HG03095 (cell line): ENCODE results near the gene BMPR1B.

Source experiments
- ATAC-seq: cut with Tn5 transposase; IDR thresholded peaks from one replicate; pipeline ENCODE4 v1.9.1; 2021; ENCODE audit warnings: moderate library complexity; ENCODE audit not compliant: unreplicated experiment

The BMPR1B gene

DNA sequence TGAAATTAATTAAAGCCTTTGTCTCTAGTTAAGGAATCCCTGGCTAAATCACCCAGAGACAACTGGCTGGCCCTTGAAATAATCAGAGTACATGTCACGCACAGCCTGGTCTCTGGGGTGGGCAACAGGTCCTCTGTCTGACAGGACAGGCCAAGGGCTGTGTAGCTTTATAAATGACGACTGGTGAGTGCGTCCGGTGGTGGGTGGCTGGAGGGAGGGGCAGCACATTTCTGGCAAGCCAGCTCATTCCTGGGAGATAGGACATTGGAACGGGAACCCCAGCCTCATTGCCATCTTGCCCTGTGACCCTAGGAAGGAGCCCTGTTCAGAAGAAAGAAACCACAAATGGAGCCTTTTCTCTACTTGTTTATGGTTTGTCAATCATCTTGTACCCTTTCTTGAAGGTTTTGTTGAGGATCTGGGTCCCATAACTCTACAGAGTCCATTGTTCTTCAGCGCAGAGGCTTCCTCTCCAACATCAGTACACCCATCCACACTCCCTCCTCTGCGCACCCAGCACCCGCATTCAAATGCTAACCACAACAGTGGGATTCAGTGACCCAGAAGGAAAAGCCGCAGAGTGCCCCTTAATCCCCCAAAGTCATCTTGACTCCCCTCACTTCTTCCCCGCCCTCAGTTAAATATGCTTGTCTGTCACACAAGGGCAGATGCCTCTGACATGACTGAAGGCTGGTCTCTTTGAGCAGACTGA, 422.9 kb downstream of the BMPR1B start:
- no peak for ATAC-seq

DNA sequence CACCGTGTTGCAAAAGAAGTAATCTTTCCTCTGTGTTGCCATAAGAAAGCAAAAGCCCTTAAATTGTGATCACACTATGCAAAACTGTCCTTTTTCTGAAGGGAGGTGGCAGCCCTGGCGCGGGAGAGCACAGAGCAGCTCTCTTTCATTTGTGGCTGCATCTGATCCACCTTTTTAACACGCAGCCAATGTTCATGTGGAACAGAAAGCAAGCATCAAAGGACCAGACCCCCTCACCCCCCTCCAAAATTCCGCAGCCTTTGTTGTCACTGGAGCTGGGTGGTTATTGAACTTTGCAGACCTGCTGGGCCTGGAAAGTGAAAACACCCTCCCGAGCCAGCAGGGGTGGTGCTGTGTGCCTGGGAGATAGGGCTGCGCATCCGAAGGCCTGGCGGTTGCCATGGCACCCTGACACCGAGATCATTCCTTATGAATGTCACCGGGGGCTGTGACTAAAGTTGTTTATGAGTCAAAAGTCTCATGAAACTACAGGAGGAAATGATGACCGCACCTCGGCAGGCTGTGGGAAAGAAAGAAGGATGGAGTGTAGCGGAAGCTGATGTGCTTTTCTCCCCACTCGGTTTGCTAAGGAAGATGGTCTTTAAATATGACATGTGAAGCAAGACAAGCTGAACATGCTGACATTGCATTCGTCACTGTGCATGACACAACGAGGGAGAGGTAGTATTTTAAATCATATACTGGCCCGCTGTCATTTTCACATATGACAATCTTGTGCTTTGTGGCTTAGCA, 423.7 kb downstream of the BMPR1B start:
- no peak for ATAC-seq

DNA sequence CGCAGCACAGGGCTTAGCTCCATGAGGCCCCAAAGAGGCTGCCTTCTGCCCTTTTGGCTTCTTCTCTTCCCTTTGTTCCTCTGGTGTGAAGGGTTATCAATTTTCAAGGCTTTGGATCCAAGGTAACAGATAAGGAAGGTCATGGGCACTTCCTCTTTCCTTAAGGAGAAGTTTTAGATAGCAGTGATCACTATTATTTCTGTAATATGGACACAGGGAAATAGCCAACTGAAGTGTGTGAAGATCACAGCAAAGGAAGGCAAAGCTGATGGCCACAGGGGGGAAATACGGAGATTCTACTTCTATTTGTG, 424.2 kb downstream of the BMPR1B start:
- no peak for ATAC-seq

DNA sequence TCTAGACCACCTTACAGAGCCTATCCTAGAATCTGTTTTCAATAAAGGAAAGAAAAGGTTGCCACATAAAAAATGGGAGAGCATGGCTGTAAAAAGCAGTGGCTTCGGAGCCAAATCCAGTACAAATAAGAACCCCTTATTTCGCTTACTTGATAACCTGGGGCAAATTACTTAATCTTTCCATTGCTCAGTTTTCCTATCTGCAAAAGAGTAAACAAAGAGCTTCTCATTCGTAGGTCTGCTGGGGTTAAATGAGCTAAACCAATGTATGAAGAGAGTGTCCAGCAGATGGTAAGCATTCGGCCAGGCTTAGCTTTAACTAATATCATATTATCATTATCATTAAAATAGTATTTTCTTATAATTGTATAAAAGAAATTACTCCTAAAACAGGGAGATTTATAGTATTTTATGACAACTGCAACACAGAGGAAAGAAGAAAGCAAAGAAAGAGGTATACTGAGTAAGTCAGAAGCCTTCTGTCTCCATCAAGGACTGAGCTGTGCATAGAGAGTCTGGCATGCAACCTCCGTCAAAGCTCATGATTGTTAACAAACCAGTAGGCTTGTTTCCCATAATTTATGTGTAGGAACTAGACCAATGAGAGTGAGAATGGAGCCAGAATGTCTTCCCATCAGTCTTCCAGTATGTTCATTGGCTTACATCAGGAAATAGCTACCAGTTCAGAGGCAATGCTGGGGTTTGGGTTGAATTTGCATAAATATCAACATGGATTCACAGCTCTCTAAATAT, 426.1 kb downstream of the BMPR1B start:
- no peak for ATAC-seq

DNA sequence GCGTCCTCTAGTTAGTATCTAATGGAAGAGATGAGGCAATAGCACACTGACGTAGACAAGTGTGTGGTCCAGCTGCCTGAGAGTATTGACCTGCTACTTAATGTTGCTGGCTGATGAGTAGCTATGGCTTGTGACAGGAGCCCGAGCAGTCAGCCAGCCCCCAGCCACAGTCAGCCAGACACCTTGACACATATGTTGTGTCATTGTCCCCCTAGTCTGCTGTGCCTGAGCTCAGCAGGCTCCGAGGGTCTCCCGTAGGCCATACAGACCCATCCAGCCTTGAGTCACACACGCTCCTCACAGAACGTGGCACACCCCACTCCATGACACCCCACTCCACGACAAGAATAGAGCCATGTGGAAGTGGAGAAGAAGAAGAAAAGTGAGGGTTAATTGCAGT, 428.9 kb downstream of the BMPR1B start:
- no peak for ATAC-seq

DNA sequence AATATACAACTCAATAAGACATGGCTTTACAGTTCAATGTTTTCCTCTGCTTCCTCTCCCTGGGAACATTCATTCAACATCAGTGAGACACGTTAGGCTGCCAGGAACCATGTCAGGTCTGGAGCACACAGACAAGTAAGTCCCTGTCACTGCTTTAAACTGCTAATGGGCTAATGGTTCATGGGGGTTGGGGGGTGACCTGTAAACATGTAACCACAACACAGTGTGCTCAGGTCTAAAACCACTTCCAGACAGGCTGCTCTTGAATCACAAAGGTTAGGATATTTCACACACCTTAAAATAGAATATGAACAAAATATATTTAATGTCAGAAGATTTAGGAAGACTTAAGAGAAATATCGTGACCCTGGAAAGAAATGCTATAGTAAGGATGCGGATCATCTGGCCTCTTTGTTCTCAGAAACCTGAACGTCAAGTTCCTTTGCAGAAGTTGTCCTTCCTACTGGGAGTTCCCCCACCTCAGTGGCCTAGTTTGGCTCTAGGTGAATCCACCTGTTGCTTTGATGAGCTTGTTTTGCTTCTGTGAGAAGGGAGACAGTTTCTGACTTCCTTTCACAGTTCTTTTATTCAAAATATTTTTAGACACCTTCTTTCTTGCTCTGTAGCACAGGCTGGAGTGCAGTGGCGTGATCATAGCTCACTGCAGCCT, 431.1 kb downstream of the BMPR1B start:
- ATAC-seq = no peak

DNA sequence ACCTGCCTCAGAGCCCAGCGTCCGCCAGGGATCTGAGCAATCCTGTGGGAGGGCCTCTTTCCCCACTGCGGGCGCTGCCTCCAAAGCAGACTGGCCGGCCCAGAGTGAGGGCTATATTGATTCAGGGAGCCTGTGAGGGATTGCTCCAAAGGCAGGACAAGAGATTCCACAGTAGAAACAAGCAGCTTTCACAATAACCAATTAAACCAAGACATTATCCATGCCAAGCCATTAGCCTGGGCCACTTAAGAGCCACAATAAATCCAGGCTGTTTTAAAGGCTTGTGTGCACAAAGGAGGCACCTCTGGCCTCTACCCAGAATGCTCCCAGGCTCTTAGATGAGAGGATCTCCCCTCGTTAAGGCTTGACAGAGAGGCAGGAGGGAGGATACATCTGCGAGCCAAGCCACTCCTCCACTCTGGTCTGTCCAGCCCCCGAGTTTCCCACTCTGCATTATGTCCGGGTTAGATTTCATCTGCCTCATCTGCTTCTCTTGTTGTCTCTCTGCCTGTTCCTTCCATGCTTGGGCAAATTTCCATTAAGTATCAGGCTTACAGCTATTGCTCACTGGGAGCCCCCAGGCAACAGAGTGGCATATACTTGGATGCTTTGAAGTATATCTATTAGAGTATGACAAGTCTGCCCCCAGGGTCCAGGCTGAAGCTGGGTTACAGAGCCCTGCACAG, 433.1 kb downstream of the BMPR1B start:
- no peak for ATAC-seq

DNA sequence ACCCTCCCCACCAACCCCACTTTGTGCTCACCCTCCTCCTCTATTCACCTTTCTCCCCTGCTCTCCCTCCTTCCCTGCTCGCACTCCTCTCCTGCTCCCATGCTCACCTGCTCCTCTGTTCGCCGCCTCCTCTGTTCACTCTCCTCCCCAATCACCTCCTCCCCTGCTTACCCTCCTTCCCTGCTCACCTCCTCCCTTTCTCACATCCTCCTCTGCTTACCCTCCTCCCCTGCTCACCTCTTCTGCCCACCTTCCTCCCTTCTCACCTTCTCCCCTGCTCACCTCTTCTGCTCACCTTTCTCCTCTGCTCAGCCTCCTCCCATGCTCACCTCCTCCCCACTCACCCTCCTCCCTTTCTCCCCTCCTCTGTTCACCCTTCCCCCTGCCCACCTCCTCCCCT, 433.8 kb downstream of the BMPR1B start:
- no peak for ATAC-seq

DNA sequence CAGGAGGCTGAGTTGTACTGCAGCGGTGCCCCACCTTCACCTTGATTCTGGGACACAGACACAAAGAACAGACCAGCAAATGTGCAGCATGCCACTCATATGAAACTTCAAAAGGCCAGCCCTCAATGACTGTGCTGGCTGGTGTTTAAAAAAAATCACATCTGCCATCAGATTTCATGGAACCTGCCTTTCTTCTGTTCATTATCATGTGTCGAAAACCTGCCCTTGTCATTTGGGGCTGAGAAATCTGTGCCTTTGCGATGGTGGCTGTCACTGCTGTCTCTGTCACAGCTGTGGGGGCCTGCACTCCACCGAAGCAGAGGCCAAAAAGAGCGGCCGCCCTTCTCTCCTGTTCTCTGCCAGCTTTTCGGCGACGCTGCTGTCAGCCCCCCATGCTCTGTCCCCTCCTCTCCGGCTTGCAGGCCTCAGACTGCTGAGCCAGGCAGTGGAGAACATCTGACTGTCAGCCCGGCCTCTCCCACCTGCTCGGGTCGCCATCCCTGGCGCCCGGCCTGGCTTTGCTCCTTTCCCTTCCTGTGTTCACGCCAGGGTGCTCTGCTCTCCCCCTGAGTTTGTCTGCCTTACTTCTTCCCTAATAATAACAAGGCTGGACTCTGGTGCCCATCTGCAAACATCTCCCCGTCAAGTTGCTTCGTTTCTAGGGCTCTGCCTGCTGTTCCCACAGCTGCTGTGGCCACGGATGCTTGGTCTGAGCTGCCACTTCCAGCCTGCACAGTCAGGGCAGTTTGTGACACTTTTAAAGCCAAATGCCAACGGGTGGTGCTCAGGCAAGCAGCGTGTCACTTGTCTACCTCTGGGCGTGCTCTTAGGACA, 435.9 kb downstream of the BMPR1B start:
- ATAC-seq = no peak

DNA sequence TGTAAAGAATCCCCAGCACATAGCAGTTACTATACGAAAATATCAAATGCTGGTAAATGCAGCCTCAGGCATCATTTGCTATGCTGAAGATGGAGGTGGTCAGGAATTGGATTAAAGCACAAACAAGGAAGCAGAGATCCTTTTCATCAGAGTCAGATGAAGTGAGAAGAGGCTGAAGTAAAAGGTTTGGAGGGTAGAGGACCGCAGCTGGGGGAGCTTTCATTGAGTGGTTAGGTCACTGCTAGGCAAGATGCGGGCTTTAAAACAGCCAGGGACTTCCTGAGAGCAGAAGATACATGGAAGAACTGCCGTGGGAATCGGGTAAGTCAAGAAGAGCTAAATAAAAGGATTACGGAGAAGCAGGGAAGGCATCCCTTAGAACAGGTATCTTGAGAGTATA, 439.6 kb downstream of the BMPR1B start:
- no peak for ATAC-seq

DNA sequence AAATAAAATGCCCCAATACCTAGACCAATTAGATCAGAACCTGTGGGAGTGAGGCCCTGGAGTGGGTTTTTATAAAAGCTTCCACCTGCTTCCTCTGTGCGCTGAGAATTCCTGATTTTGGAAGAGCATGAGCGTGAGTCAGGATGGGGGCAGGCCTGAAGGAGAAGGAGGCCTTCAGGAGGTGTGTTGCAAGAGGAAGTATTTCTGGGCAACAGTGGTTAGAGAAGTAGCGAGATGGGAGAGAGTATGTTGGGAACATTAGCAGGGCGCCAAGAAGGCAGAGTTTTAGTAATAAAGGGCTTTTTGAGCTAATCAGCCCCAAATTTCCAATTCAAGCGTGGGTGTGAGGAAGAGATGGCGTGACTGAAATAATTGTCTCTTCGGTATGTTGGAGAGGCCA, 441.2 kb downstream of the BMPR1B start:
- ATAC-seq = no peak

DNA sequence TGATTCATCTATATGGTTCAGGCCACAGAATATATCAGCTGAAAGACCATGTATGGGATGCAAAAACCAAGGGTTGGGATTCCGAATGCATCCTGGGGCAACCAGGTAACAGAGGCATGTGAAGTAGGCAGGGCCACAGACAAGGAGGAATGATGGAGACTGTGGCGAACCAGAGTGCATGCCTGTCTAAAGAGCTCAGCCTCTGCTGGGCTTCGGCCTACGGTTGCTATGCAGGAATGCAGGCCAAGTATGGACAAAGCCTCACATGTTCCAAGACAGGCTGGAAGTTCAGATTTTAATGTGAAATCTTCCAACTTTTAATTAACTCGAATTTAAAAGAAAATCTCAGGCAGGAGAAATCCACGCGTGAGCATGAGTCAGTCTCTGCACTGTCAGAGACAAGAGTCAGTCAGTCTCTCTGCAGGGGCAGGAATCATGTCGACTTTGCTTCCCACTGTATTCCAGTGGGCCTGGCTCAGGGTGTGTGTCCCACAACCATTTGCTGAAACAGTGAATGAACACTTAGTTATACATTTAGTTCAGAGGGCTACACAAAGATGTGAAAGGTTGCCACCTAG, 446.6 kb downstream of the BMPR1B start:
- ATAC-seq = no peak

DNA sequence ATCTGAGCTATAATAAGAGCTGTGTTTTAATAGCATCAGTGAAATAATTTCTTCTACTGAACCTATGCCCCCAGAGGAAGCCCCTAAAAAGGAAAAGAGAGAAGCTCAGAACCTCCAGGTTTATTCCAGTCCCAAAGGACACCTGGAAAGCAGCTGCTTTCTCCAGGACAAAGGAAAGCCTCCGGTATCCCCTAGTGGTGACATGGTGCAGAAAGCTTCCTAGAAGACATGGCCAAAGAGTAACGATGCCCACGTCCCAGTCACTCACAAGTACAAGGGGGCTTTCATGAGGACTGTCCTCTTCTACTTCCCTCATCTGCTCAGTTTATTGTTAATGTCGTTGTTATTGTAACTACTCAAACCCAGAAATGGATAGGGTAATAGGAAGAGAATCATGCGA, 447.1 kb downstream of the BMPR1B start:
- ATAC-seq = no peak
